Head of caudate nucleus (tissue), 42 donors: Measurements from ENCODE around the gene FBXO45.
"Not testable (repeated sequence)": the region's sequence is repeated elsewhere in the genome, so short reads cannot be mapped to it uniquely, and the experiment has no call there.

Source experiments
- DNase-seq, 42 donors: peaks; one replicate each; pipeline versions ENCODE4 v3.0.0 to v3.0.0-alpha.2; 2020 to 2021; ENCODE audit warnings: mixed read lengths in 7 of 42
- intact Hi-C: fragments of 100-400 bp; cut with DNase I; formaldehyde crosslinking; loops from one replicate; pipeline ENCODE4 v1.15.0; 2022

The FBXO45 gene, protein sequence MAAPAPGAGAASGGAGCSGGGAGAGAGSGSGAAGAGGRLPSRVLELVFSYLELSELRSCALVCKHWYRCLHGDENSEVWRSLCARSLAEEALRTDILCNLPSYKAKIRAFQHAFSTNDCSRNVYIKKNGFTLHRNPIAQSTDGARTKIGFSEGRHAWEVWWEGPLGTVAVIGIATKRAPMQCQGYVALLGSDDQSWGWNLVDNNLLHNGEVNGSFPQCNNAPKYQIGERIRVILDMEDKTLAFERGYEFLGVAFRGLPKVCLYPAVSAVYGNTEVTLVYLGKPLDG

DNA sequence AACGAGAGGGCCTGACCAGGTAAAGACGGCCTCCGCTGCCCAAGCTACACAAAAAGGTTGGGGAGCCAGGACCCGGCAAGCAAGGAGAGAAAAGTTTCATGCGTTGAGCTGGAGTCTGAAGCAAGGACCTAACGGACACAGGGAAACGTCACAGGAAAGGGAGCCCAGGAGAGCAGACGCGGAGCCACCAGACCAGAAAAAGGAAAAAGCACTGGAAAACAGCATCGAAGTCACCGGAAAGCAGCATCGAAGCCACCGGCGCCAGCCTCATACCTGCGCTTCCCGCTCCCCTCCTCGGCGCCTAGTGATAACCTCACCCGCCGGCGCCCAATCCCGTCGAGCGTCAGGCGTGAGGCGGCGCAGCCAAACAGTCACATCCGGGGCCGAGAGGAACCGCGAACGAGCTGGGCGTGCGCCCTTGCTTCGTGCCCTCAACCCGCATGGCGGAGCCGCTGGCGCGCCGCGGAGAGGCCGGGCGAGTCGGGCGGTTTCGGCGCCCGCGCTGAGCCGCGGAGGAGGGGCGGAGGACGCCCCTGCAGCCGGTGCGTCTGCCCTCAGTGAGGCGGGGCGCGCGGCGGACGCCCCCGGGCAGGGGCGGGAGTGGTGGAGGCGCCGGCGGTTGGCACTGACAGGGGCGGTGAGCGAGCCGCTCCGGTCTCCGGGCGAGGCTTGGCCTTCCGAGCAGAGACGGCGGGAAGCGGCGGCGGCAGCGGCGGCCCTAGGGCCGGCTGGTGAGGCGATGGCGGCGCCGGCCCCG, at the start of gene FBXO45, which contains the start of gene WDR53:
Gene FBXO45 (plus strand): TSS at position 415 of the 757 bp plus-strand sequence. CDS start 325 bp downstream, at position 740.
Gene WDR53 (minus strand): TSS at position 309 of the 757 bp plus-strand sequence. CDS start 7,079 bp downstream, outside the sequence.
- intact Hi-C loops, result loop anchor here (5.0 kb wide), 1 partner anchor 136 kb away; the partner anchor contains the start of gene UBXN7
- DNase-seq, result peak; percentile 86 to 98 (median 95)

DNA sequence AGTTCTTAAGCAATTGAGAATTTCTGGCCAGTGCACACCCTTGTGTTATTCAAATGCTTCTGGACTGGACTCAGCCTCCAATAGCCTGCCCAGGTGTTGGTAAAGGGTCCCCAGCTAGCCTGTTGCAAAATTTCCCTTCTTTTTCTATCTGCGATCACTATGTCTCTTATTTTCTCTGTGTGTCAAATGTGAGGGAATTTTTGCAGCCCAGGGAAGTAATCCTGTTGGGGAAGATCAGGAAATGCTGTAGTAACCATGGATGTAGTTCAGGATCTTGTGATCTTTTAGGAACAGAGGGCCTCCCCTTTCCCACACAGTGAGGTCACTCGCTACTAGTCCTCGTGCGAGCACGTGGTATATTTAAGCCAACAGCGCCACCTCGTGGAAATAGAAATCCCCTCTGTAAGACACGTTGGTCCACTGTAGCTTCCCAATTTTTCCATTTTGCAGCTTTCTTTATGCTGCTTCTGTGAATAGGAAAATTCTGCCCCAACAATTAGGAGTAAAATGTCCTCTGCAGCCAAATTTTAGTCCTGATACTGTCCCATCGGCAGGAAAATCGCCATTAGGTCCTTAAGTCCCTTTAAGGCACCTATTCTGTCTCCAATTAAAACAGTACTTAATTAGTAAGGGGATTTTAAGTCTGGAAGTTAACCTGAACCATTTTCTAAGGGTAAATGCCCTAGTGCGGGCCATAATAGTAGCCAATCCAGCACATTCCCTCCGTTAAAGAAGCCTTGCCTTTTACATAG, 49.3 kb upstream of the FBXO45 start:
- DNase-seq, result peak in 21 of 42 donors; percentile 17 to 84 (median 42)
- intact Hi-C loops, result no loop called here

DNA sequence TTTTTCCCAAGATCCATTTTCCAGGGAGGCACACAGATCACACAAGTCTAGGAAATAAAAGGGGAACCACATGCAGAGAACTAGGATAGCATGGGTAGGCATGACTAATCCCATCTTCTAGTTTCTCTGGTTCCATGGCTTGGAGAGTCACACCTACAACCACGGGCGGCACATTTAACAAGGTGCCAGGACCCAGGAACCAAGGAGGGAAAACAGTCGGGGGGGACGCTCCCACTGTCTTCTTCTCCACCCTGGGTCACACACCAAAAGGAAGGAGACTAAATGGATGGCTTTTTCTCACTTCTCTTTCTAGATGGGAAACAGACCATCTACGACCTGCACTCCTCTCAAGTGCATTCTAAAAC, 48.8 kb upstream of the FBXO45 start:
- peak in 1 of 42 donors; percentile 8 for DNase-seq
- intact Hi-C loops, result no loop called here

DNA sequence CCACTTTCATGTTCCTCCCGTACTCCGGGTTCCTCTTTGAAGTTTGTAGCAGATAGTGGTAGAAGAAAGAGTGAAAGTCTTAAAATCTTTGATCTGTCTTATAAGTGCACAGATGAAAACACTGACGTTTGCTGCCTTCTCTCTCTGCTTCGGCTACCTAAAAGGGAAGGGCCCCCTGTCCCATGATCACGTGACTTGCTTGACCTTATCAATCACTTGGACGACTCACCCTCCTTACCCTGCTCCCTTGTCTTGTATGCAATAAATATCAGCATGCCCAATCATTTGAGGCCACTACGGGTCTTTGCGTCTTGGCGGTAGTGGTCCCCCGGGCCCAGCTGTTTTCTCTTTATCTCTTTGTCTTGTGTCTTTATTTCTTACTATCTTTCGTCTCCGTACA, 47.2 kb upstream of the FBXO45 start:
- intact Hi-C loops, result not testable (repeated sequence)

GRCh38 chr3:196523841-196524240, 44.6 kb upstream of the FBXO45 start:
- no peak for DNase-seq
- intact Hi-C loops, result no loop called here

More for the DNA sequence above, 47.2 kb upstream of the FBXO45 start:
- DNase-seq, result not testable (repeated sequence)

DNA sequence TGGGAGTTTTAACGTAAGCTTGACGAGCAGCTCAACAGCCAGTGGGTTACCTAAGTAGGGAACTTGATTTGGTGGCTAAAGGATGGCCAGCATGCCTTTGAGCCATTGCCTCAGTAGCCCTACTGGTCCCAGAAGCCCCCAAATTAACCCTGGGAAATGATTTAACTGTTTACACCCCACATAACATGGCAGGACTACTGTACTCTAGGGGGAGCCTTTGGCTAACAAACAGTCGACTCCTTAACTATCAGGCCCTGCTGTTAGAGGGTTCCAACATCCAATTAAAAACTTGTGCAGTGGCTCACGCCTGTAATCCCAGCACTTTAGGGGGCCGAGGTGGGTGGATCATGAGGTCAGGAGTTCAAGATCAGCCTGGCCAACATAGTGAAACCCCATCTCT, 43.9 kb upstream of the FBXO45 start:
- no peak for DNase-seq
- intact Hi-C loops, result no loop called here

DNA sequence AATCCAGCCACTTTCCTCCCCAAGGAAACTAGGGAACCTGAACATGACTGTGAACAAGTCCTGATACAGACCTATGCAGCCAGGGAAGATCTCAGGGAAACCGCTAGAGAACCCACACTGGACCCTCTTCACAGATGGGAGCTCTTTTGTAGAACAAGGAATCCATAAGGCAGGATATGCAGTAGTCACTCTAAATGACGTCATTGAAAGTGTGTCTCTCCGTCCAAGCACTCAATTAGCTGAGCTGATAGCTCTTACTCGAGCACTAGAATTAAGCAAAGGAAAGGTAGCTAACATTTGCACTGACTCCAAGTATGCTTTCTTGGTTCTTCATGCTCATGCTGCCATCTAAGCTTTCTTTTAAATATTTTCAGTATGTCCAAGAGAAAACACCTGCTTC, 43.3 kb upstream of the FBXO45 start:
- intact Hi-C loops, result no loop called here

DNA sequence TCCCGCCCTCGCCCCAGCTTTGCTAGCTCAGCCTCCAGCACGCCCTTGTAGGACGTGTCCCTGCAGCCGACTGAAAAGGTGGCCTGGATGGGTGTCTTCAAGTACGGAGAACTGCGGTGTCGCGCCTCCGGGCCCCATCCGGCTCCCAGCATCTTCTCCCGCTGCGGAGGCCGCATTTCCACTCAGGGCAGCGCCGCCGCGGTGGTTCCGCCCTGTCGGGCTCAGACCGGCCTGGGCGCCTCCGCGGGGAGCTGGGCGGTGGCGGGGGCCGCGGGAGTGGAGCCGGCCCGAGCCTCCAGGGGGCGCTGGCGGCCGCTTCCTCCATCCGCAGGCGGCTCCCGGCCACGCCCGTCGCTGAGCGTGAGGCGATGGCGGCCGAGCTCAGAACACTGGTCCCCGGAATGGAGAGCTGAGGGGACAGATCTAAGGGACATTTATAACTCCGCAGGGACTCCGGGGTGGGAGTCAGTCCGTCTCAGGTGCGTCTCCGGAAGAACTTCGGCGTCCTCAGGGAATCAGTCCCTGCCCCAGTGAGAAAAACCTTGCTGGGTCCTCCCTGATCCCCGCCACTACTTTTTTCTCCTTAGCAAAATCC, 39.7 kb upstream of the FBXO45 start:
- intact Hi-C loops, result no loop called here
- DNase-seq, result peak in 37 of 42 donors; percentile 12 to 91 (median 66)

More for the DNA sequence above, 43.3 kb upstream of the FBXO45 start:
- no peak for DNase-seq

GRCh38 chr3:196531418-196531817, 37.0 kb upstream of the FBXO45 start:
- intact Hi-C loops, result no loop called here

GRCh38 chr3:196533260-196533681, 35.2 kb upstream of the FBXO45 start:
- no peak for DNase-seq
- intact Hi-C loops, result no loop called here

More at GRCh38 chr3:196531418-196531817, 37.0 kb upstream of the FBXO45 start:
- no peak for DNase-seq

GRCh38 chr3:196537319-196537984, 31.0 kb upstream of the FBXO45 start:
- intact Hi-C loops, result no loop called here

GRCh38 chr3:196541684-196542445, 26.6 kb upstream of the FBXO45 start:
- DNase-seq, result no peak
- intact Hi-C loops, result no loop called here

More at GRCh38 chr3:196537319-196537984, 31.0 kb upstream of the FBXO45 start:
- DNase-seq, result peak in 36 of 42 donors; percentile 5 to 82 (median 47)

GRCh38 chr3:196544491-196544992, 23.9 kb upstream of the FBXO45 start:
- intact Hi-C loops, result no loop called here
- DNase-seq, result no peak

DNA sequence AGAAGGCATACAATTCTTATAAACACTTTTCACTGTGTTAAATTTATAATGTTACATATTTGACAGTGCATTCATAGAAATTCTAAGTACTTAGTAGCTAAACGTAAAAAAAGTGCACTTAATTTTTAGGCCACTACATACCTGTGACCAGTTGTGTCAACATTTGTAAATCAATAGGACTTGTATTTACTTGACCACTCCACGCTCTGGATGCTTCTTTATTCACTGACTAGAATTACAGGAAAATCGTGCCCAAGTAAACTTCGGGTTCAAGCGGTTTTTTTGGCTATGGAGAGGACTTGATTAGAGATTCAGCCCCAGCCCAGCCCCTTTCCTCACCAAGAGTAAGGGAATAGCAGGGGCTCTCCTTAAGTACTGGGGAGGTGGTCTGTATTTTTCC, 21.9 kb upstream of the FBXO45 start:
- intact Hi-C loops, result no loop called here
- DNase-seq, result no peak

DNA sequence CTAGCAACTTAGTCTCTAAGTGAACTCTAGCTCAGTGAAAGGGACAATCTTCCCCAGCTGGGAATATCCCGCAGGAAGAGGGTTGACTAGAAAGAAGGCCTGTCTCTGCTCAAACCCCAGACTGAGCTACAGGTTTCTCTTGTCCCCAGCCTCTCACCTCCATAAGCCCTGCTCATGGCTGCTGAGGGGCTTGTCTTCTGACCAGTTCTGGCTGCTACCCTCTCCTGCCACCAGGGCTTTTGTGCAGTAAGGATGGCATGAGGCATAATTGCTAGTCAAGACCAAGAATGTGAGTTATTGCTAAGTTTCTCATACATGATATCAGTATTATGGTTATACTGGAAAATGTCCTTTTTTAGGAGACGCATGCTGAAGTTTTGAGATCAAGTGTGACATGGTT, 21.4 kb upstream of the FBXO45 start:
- no peak for DNase-seq
- intact Hi-C loops, result no loop called here

GRCh38 chr3:196549312-196549711, 19.1 kb upstream of the FBXO45 start:
- DNase-seq, intact Hi-C loops: not testable (repeated sequence)

- intact Hi-C loops, DNase-seq: not testable (repeated sequence)
Measured at GRCh38 chr3:196550172-196550571, 18.3 kb upstream of the FBXO45 start.

DNA sequence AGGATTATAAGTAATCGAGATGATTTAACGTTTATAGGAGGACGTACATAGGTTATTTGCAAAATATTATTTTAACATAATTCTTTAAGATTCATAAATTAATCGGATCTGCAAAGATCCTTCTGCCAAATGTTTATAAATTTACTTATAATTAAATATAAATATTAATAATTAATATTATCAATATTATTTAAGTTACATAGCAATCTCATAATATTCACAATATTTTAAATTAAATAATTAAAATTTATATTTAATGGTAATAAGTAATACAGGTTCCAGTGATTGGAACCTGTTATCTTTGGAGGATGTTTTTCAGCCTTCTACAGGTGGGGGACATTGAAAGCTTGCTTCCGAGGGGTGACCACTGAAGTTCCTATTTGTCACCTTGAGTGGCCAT, 16.2 kb upstream of the FBXO45 start:
- intact Hi-C loops, result no loop called here

More for the DNA sequence above, 16.2 kb upstream of the FBXO45 start:
- no peak for DNase-seq
